ENCODE results near the gene MT3.
"Not testable (repeated sequence)": the region's sequence is repeated elsewhere in the genome, so short reads cannot be mapped to it uniquely, and the experiment has no call there.

The MT3 gene

GRCh38 chr16:56610609-56611111 is 21.3 kb downstream of the MT3 start:
- H3K27me3 Mint-ChIP-seq (ENCODE audit: low read depth), result no peaks in the 10 kb centered on the region
- no peaks in the 10 kb centered on the region for H3K9me3 Mint-ChIP-seq
- peaks cover 59% of the 10 kb centered on the region for H3K4me1 Mint-ChIP-seq (ENCODE audit: low read depth)
- H3K4me3 Mint-ChIP-seq, result peak overlapping the region; percentile 95
- H3K27ac Mint-ChIP-seq, result peak overlapping the region; percentile 99
- peaks cover 6% of the 10 kb centered on the region for H3K36me3 Mint-ChIP-seq (ENCODE audit: low read depth)

GRCh38 chr16:56611281-56611833 is 22.0 kb downstream of the MT3 start:
- Mint-ChIP-seq H3K36me3 (ENCODE audit: low read depth) (peaks cover 6% of the 10 kb centered on the region), H3K27ac (peak overlapping the region; percentile 99), H3K4me1 (ENCODE audit: low read depth) (peaks cover 58% of the 10 kb centered on the region), H3K27me3 (ENCODE audit: low read depth) (no peaks in the 10 kb centered on the region), H3K9me3 (no peaks in the 10 kb centered on the region), H3K4me3 (peak overlapping the region; percentile 46)

DNA sequence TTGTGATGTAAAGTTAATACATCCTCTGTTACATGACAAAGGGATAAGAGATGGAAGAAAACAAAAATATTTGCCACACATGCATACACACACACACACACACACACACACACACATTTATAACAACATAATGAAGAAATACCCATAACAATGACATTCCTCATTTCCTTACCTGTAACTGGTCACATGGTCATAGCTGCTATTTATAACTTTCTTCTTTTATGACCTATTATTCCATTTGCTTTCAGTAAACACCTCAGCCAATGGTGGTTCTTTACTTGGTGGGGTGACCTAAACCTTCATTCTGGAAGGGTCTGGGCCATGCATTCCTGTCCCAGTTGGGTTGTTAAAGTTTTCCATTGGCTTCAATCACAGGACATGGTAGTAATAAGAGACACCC is 24.4 kb downstream of the MT3 start:
- Mint-ChIP-seq H3K9me3 (no peaks in the 10 kb centered on the region), H3K27me3 (ENCODE audit: low read depth) (peaks cover 4% of the 10 kb centered on the region), H3K4me1 (ENCODE audit: low read depth) (peaks cover 49% of the 10 kb centered on the region), H3K36me3 (ENCODE audit: low read depth) (peaks cover 2% of the 10 kb centered on the region), H3K4me3 (no peak overlapping the region), H3K27ac (no peak overlapping the region)

GRCh38 chr16:56614549-56614991 is 25.2 kb downstream of the MT3 start:
- Mint-ChIP-seq H3K27me3 (ENCODE audit: low read depth) (peaks cover 7% of the 10 kb centered on the region), H3K4me3 (no peak overlapping the region), H3K4me1 (ENCODE audit: low read depth) (peaks cover 46% of the 10 kb centered on the region), H3K36me3 (ENCODE audit: low read depth) (no peaks in the 10 kb centered on the region), H3K9me3 (no peaks in the 10 kb centered on the region), H3K27ac (peak overlapping the region; percentile 55)

GRCh38 chr16:56615353-56615752 is 26.0 kb downstream of the MT3 start:
- Mint-ChIP-seq H3K27me3 (ENCODE audit: low read depth) (peaks cover 7% of the 10 kb centered on the region), H3K9me3 (no peaks in the 10 kb centered on the region), H3K36me3 (ENCODE audit: low read depth) (no peaks in the 10 kb centered on the region), H3K4me3 (no peak overlapping the region), H3K4me1 (ENCODE audit: low read depth) (peaks cover 40% of the 10 kb centered on the region), H3K27ac (no peak overlapping the region)

GRCh38 chr16:56616608-56617211 is 27.4 kb downstream of the MT3 start:
- Mint-ChIP-seq H3K9me3 (no peaks in the 10 kb centered on the region), H3K4me3 (peak overlapping the region; percentile 75), H3K4me1 (ENCODE audit: low read depth) (peaks cover 30% of the 10 kb centered on the region), H3K27me3 (ENCODE audit: low read depth) (peaks cover 7% of the 10 kb centered on the region), H3K27ac (no peak overlapping the region), H3K36me3 (ENCODE audit: low read depth) (no peaks in the 10 kb centered on the region)

DNA sequence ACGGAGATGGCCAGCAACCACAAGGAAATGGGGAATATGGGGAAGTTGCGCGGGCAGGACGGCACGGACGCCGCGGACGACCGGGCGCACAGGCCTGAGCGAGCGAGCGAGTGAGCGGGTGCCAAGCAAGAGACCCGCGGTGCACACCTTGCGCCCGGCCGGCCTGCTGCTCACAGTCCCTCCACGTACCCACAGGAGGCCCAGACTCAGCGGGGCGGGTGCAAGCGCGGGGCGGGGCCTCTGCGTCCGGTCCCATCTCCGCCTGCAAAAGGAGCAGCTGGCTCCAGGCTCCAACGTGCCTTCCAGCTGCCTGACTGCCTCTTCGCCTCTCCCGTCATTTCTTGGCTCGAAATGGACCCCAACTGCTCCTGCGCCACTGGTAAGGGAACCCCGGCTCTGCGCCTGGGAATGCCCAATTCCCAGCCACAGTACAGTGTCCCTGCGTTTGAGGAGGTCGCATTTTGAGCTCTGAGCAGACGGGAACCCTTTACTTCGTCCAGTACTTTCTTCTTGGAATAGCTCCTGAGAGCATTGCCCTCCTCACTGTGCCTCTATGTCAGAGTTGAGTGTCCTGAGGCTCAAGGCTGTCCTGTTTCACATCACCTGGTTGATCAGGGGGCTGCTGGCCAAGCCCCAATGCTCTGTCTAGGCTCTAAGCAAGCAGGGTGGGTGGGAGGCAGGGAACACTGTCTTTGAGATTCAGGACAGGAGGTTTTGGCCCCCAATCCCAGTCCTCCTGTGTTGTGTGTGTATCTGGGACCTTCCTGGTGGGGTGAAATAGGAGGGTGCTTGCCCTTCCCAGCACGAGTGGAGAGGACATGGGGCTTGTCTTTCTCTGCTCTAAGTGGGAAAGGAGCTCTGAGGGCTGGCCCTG is 28.1 kb downstream of the MT3 start:
- no peaks in the 10 kb centered on the region for H3K9me3 Mint-ChIP-seq
- peaks cover 32% of the 10 kb centered on the region for H3K4me1 Mint-ChIP-seq (ENCODE audit: low read depth)
- peak overlapping the region; percentile 66 for H3K27ac Mint-ChIP-seq
- H3K36me3 Mint-ChIP-seq (ENCODE audit: low read depth), result no peaks in the 10 kb centered on the region
- peak overlapping the region; percentile 75 for H3K4me3 Mint-ChIP-seq
- peaks cover 7% of the 10 kb centered on the region for H3K27me3 Mint-ChIP-seq (ENCODE audit: low read depth)

DNA sequence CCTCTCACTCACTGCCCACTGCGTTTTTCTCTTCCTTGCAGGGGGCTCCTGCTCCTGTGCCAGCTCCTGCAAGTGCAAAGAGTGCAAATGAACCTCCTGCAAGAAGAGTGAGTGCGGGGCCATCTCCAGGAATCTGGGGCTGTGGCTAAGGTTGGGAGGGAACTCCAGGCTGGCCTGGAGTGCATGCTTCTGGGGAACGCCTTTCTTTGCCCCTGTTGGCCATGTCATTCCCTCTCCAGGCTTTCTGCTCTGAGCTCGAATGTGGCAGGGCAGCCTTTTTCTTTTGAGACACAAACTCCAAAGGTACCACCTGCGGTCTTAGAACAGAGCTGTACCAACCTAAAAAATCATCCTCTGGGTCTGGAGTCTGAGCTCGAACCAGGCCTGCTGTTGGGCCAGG is 28.8 kb downstream of the MT3 start:
- Mint-ChIP-seq H3K4me3 (peak overlapping the region; percentile 75), H3K9me3 (no peaks in the 10 kb centered on the region), H3K27ac (no peak overlapping the region), H3K27me3 (ENCODE audit: low read depth) (peaks cover 8% of the 10 kb centered on the region), H3K36me3 (ENCODE audit: low read depth) (no peaks in the 10 kb centered on the region), H3K4me1 (ENCODE audit: low read depth) (peaks cover 32% of the 10 kb centered on the region)

DNA sequence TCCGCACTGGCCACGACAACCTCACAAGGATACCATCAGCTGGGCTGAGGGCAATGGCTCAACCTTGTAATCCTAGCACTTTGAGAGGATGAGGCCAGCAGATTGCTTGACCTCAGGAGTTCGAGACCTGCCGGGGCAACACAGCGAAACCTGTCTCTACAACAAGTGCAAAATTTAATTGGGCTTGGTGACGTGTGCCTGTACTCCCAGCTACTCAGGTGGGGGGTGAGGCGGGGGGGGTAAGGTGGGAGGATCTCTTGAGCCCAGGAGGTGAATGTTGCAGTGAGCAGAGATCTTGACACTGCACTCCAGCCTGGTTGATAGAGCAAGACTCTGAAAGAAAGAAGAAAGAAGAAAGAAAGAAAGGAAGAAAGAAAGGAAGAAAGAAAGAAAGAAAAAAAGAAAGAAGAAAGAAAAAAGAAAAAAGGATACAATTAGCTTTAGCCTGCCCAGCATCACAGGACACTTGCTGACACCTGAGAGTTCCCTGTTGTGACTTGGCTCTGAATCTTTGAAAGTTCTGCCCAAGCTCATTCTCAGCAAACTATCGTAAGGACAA is 31.1 kb downstream of the MT3 start:
- H3K27ac Mint-ChIP-seq, result no peak overlapping the region
- no peaks in the 10 kb centered on the region for H3K9me3 Mint-ChIP-seq
- H3K4me3 Mint-ChIP-seq, result no peak overlapping the region
- H3K36me3 Mint-ChIP-seq (ENCODE audit: low read depth), result peaks cover 5% of the 10 kb centered on the region
- H3K4me1 Mint-ChIP-seq (ENCODE audit: low read depth), result peaks cover 20% of the 10 kb centered on the region
- H3K27me3 Mint-ChIP-seq (ENCODE audit: low read depth), result peaks cover 15% of the 10 kb centered on the region

- peaks cover 15% of the 10 kb centered on the region for H3K27me3 Mint-ChIP-seq (ENCODE audit: low read depth)
- not testable (repeated sequence) for H3K4me3 Mint-ChIP-seq; H3K36me3 Mint-ChIP-seq (ENCODE audit: low read depth); H3K27ac Mint-ChIP-seq; H3K9me3 Mint-ChIP-seq
- H3K4me1 Mint-ChIP-seq (ENCODE audit: low read depth), result peaks cover 19% of the 10 kb centered on the region
These were observed 32.5 kb downstream of the MT3 start for GRCh38 chr16:56621665-56622445.

- H3K27ac Mint-ChIP-seq; H3K36me3 Mint-ChIP-seq (ENCODE audit: low read depth); H3K4me3 Mint-ChIP-seq; H3K9me3 Mint-ChIP-seq: not testable (repeated sequence)
- Mint-ChIP-seq H3K4me1 (ENCODE audit: low read depth) (peaks cover 12% of the 10 kb centered on the region), H3K27me3 (ENCODE audit: low read depth) (peaks cover 15% of the 10 kb centered on the region)
These were observed 33.9 kb downstream of the MT3 start for GRCh38 chr16:56623184-56623583.

DNA sequence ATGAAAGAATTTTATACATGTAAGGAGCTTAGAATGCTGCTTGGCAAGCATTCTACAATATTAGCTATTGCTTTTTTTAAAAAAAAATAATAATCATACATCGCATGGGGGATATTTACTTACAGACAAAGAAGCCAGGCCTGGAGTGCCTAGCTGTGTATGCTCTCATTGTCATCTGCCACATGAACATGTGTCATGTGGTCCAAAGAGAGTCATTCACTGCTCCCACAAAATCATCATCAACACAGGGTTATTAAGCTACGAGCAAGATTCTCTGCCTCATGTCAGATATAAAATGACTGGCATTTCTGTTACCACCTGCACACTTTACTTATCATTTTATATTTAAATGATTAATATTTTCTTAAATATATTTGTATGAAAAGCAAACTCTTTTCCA is 34.3 kb downstream of the MT3 start:
- Mint-ChIP-seq H3K4me3 (no peak overlapping the region), H3K27ac (no peak overlapping the region), H3K36me3 (ENCODE audit: low read depth) (peaks cover 5% of the 10 kb centered on the region), H3K4me1 (ENCODE audit: low read depth) (peaks cover 12% of the 10 kb centered on the region), H3K9me3 (no peaks in the 10 kb centered on the region), H3K27me3 (ENCODE audit: low read depth) (peaks cover 12% of the 10 kb centered on the region)

GRCh38 chr16:56625140-56625942 is 36.0 kb downstream of the MT3 start, which contains the start of gene MT1E:
Gene MT1E, plus strand, starts transcription at chr16:56625781. Its CDS starts 71 bp downstream, at chr16:56625852.
- H3K27me3 Mint-ChIP-seq (ENCODE audit: low read depth), result peaks cover 23% of the 10 kb centered on the region
- H3K9me3 Mint-ChIP-seq, result no peaks in the 10 kb centered on the region
- peak within 1 kb of the TSS; percentile 91 for H3K27ac Mint-ChIP-seq
- H3K4me1 Mint-ChIP-seq (ENCODE audit: low read depth), result peaks cover 16% of the 10 kb centered on the region
- H3K4me3 Mint-ChIP-seq, result peak within 1 kb of the TSS; percentile 95
- H3K36me3 Mint-ChIP-seq (ENCODE audit: low read depth), result peaks cover 5% of the 10 kb centered on the region

Data from T-helper 1 cell treated with Interleukin-12 subunit alpha and Interleukin-12 subunit beta and Interleukin-4 antibody, amounts not matched to agents 30 μg/mL and 1 μg/mL, for 36 hours (primary cell).